ENCODE measurements around the gene LRP6. TPM values are rescaled to one million over a fixed set of nuclear protein-coding genes. Genes with fewer than 3 reads are reported as not detected.

The LRP6 gene
- total RNA-seq, 1 experiment from 2014 or later = 45.5 TPM

DNA sequence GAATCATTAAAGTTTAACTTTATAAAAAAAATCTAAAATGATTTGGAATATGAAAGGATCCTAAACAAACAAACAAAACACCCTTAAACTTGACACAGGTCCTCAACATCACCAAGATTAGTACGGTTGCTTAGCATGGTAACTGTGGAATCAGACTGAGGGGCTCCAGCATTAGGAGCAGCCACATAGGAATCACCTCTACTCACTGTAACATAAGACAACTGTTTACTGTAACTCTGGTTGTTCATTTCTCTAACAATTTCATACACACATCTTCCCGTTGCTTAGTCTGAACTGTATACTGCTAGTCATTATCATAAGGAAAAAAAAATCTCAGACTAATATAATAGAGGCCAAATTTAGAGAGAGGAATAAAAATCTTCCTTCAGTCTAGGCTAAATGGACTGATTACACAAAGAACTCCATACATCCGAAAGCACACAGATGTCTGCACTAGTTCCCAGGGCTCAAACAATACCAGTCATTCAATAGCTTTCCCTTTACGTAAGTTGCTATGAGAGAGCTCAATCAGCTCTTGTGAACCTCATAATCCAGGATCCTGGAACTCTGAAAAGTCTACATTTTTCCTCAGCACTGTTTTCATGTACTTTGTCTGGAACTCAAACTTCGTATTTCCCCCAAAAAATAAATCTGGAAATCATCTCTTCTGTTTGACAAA is 26.0 kb downstream of the LRP6 start:
- no peaks in the 10 kb centered on the region for H3K36me3 ChIP-seq (ENCODE audit: low read depth)
- intact Hi-C loops (cut with micrococcal nuclease; ENCODE audit: unreplicated experiment) = no loop called here
- no peaks in the 10 kb centered on the region for H3K9me2 ChIP-seq (ENCODE audit: insufficient read depth)
- DNase-seq = no peak
- H3K9me3 ChIP-seq (ENCODE audit: insufficient read depth, low read depth) = no peaks in the 10 kb centered on the region
- TF ChIP-seq, protein P1, sequence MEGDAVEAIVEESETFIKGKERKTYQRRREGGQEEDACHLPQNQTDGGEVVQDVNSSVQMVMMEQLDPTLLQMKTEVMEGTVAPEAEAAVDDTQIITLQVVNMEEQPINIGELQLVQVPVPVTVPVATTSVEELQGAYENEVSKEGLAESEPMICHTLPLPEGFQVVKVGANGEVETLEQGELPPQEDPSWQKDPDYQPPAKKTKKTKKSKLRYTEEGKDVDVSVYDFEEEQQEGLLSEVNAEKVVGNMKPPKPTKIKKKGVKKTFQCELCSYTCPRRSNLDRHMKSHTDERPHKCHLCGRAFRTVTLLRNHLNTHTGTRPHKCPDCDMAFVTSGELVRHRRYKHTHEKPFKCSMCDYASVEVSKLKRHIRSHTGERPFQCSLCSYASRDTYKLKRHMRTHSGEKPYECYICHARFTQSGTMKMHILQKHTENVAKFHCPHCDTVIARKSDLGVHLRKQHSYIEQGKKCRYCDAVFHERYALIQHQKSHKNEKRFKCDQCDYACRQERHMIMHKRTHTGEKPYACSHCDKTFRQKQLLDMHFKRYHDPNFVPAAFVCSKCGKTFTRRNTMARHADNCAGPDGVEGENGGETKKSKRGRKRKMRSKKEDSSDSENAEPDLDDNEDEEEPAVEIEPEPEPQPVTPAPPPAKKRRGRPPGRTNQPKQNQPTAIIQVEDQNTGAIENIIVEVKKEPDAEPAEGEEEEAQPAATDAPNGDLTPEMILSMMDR (conservative IDR thresholded peaks at IDR 0.05) = no peak
- no peak for TF ChIP-seq EZH2 (IDR thresholded peaks at IDR 0.05; ENCODE audit: low read depth)
- POLR2A ChIA-PET (ENCODE audit: unreplicated experiment) = interaction anchor here (0.5 to 0.7 kb wide), 2 partner anchors 15 to 661 kb away, joined by 4 to 5 read pairs; no protein-coding TSS in a partner anchor
- H3K4me1 ChIP-seq (replicated peaks; ENCODE audit: insufficient read depth) = no peaks in the 10 kb centered on the region
- no TSS peak for BruUV-seq (replicated peaks)
- H3K4me2 ChIP-seq = no peak overlapping the region
- no peak overlapping the region for H3K27ac ChIP-seq
- CTCF ChIA-PET = no interaction called here
- H3K4me3 ChIP-seq = no peak overlapping the region
- H3K79me2 ChIP-seq (ENCODE audit: low read depth) = peaks cover 93% of the 10 kb centered on the region
- no peaks in the 10 kb centered on the region for H3F3A ChIP-seq (ENCODE audit: insufficient read depth, low read depth)
- H4K20me1 ChIP-seq (ENCODE audit: insufficient read depth) = 0 out of 2 replicates have a peak, but pooled peaks cover 3% of the 10 kb centered on the region
- no peak overlapping the region for H2AFZ ChIP-seq
- H3K27me3 ChIP-seq (ENCODE audit: insufficient read depth, low read depth) = no peaks in the 10 kb centered on the region

DNA sequence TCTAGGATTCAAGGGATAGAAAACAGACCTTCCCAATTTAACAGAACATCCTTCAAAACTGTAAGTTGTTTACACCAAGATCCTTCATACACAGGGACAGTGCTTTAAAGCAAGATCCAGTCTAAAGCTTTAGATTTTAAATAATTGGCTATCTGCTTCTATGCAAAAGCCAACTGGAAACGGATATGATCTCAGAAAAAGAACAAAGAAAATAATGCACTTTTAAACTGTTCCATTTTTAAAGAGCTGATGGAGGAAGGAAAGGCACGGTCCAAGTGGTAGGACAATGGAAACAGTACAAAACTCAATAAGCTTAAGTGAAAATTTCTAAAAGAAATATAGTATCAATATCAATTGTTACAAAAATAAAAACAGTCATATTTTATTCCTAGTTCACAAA is 27.7 kb downstream of the LRP6 start:
- DNase-seq = no peak
- H3K9me3 ChIP-seq (ENCODE audit: insufficient read depth, low read depth) = no peaks in the 10 kb centered on the region
- no peak overlapping the region for H3K4me3 ChIP-seq
- no peak overlapping the region for H3K4me2 ChIP-seq
- H4K20me1 ChIP-seq (ENCODE audit: insufficient read depth) = 0 out of 2 replicates have a peak, but pooled peaks cover 3% of the 10 kb centered on the region
- H3K9me2 ChIP-seq (ENCODE audit: insufficient read depth) = no peaks in the 10 kb centered on the region
- no peak overlapping the region for H3K27ac ChIP-seq
- no peaks in the 10 kb centered on the region for H3K27me3 ChIP-seq (ENCODE audit: insufficient read depth, low read depth)
- no peaks in the 10 kb centered on the region for H3K36me3 ChIP-seq (ENCODE audit: low read depth)
- POLR2A ChIA-PET (ENCODE audit: unreplicated experiment) = interaction anchor here (0.6 kb wide), 1 partner anchor 18 kb away, joined by 3 read pairs; no protein-coding TSS in a partner anchor
- TF ChIP-seq EZH2 (IDR thresholded peaks at IDR 0.05; ENCODE audit: low read depth) = no peak
- TF ChIP-seq, protein P1 (conservative IDR thresholded peaks at IDR 0.05) = no peak
- CTCF ChIA-PET = interaction anchor here (0.6 kb wide), 1 partner anchor 19 kb away, joined by 8 read pairs; no protein-coding TSS in a partner anchor
- H3K4me1 ChIP-seq (replicated peaks; ENCODE audit: insufficient read depth) = no peaks in the 10 kb centered on the region
- no TSS peak for BruUV-seq (replicated peaks)
- H2AFZ ChIP-seq = no peak overlapping the region
- intact Hi-C loops (cut with micrococcal nuclease; ENCODE audit: unreplicated experiment) = no loop called here
- peaks cover 93% of the 10 kb centered on the region for H3K79me2 ChIP-seq (ENCODE audit: low read depth)
- no peaks in the 10 kb centered on the region for H3F3A ChIP-seq (ENCODE audit: insufficient read depth, low read depth)

- H3K9me2 ChIP-seq (ENCODE audit: insufficient read depth) = no peaks in the 10 kb centered on the region
- H3K9me3 ChIP-seq (ENCODE audit: insufficient read depth, low read depth) = no peaks in the 10 kb centered on the region
- H3K36me3 ChIP-seq (ENCODE audit: low read depth) = no peaks in the 10 kb centered on the region
- H3K4me1 ChIP-seq (replicated peaks; ENCODE audit: insufficient read depth) = no peaks in the 10 kb centered on the region
- TF ChIP-seq, protein P1 (conservative IDR thresholded peaks at IDR 0.05) = no peak
- no peak for TF ChIP-seq EZH2 (IDR thresholded peaks at IDR 0.05; ENCODE audit: low read depth)
- H3K79me2 ChIP-seq (ENCODE audit: low read depth) = peaks cover 93% of the 10 kb centered on the region
- no peak overlapping the region for H2AFZ ChIP-seq
- H3K4me3 ChIP-seq = no peak overlapping the region
- H3K4me2 ChIP-seq = no peak overlapping the region
- H3K27ac ChIP-seq = no peak overlapping the region
- no peaks in the 10 kb centered on the region for H3K27me3 ChIP-seq (ENCODE audit: insufficient read depth, low read depth)
- POLR2A ChIA-PET (ENCODE audit: unreplicated experiment) = interaction anchor here (0.6 kb wide), 1 partner anchor 18 kb away, joined by 3 read pairs; no protein-coding TSS in a partner anchor
- 0 out of 2 replicates have a peak, but pooled peaks cover 3% of the 10 kb centered on the region for H4K20me1 ChIP-seq (ENCODE audit: insufficient read depth)
- no peak for DNase-seq
- intact Hi-C loops (cut with micrococcal nuclease; ENCODE audit: unreplicated experiment) = no loop called here
- H3F3A ChIP-seq (ENCODE audit: insufficient read depth, low read depth) = no peaks in the 10 kb centered on the region
- BruUV-seq (replicated peaks) = no TSS peak
- CTCF ChIA-PET = no interaction called here
Observed at GRCh38 chr12:12238605-12239004, 28.2 kb downstream of the LRP6 start.

All from PC-9 (cell line).